HepG2 (cell line): Measurements from ENCODE around the gene ARHGAP12. TPM values are rescaled to one million over a fixed set of nuclear protein-coding genes. Genes with fewer than 3 reads are reported as not detected.

Source experiments
- ATAC-seq: fragments of 200-7000 bp; cut with Tn5 transposase; 3 replicates; pipeline ENCODE4 v1.9.1; 2020; ENCODE audit warnings: mild to moderate bottlenecking, moderate library complexity
- BruUV-seq: library from RNA; stranded (reverse); fragments of 400-500 nt; replicated peaks from 2 replicates; lab custom pipeline; 2021; lab: Mats Ljungman, UMichigan
- CTCF ChIA-PET: fragments of 300-600 bp; formaldehyde crosslinking; extraction: SDS; loops from one replicate; lab custom pipeline; 2021; ENCODE audit warnings: low total read pairs, inconsistent platforms, low intra/inter-chr PET ratio; lab: Yijun Ruan, JAX
- POLR2A ChIA-PET: fragments of 350-600 bp; sonication (Branson Sonifier 250); formaldehyde crosslinking; loops from one replicate; lab custom pipeline; 2020; ENCODE audit warnings: antibody characterized with exemption, inconsistent platforms; lab: Yijun Ruan, JAX
- DNase-seq: peaks from one replicate; pipeline ENCODE4 v3.0.0-alpha.2; 2015; ENCODE audit warnings: low spot score
- FAIRE-seq: peaks from 3 replicates; lab custom pipeline; 2011; peaks lifted over from hg19 to GRCh38; lab: Jason Lieb, UNC
- H2AFZ ChIP-seq: one replicate; pipeline ENCODE4 v1.6.1; 2011; ENCODE audit warnings: low read length, inconsistent platforms
- H3K27ac ChIP-seq: fragments of 300-600 bp; 3 replicates; pipeline ENCODE4 v1.8.0; 2011; ENCODE audit warnings: mixed run types, mild to moderate bottlenecking, mixed read lengths, low read length, inconsistent platforms; ENCODE audit not compliant: insufficient read depth; ENCODE audit errors: extremely low read length
- H3K27me3 ChIP-seq, 2 experiments: fragments of 200-600 bp in 1 of 2; 2 replicates in 1 of 2; 3 replicates in 1 of 2; pipeline versions ENCODE4 v1.6.0 to v1.8.0; 2011; ENCODE audit warnings: low read length in 2 of 2, mild to moderate bottlenecking in 2 of 2, moderate library complexity in 2 of 2, inconsistent platforms in 1 of 2; ENCODE audit not compliant: insufficient read depth in 2 of 2, control insufficient read depth in 1 of 2
- H3K36me3 ChIP-seq, 2 experiments: fragments of 200-600 bp in 1 of 2; replicated peaks in 1 of 2; 2 replicates in 1 of 2; 3 replicates in 1 of 2; pipeline versions ENCODE4 v1.5.1 to v1.8.0; 2011; ENCODE audit warnings: low read length in 2 of 2, inconsistent platforms in 1 of 2; ENCODE audit not compliant: insufficient read depth in 2 of 2, control insufficient read depth in 1 of 2
- H3K4me1 ChIP-seq: 2 replicates; pipeline ENCODE4 v1.5.1; 2012; ENCODE audit warnings: low read length, inconsistent platforms; ENCODE audit not compliant: insufficient read depth
- H3K4me2 ChIP-seq: 2 replicates; pipeline ENCODE4 v1.6.0; 2011; ENCODE audit warnings: low read depth, low read length, inconsistent platforms
- H3K4me3 ChIP-seq, 3 experiments: fragments of 200-600 bp in 1 of 3; sonication (generic), shearing (Covaris generic) in 1 of 3; replicated peaks in 1 of 3; 2 replicates each; pipeline ENCODE4 v1.5.1; 2011 to 2016; ENCODE audit warnings: low read length in 3 of 3, inconsistent platforms in 2 of 3, low read depth in 2 of 3, mild to moderate bottlenecking in 2 of 3, control low read depth in 1 of 3, mixed read lengths in 1 of 3; ENCODE audit not compliant: insufficient read depth in 1 of 3
- H3K79me2 ChIP-seq: one replicate; pipeline ENCODE4 v1.6.1; 2011; ENCODE audit warnings: low read length, inconsistent platforms; ENCODE audit not compliant: insufficient read depth
- H3K9ac ChIP-seq: 2 replicates; pipeline ENCODE4 v1.6.0; 2011; ENCODE audit warnings: mild to moderate bottlenecking, low read depth, low read length, inconsistent platforms; ENCODE audit not compliant: insufficient read depth
- H3K9me3 ChIP-seq: 2 replicates; pipeline ENCODE4 v1.5.1; 2012; ENCODE audit warnings: mild to moderate bottlenecking, low read length
- H4K20me1 ChIP-seq: 2 replicates; pipeline ENCODE4 v1.6.0; 2011; ENCODE audit warnings: inconsistent platforms, mild to moderate bottlenecking, low read length, moderate library complexity; ENCODE audit not compliant: insufficient read depth
- ETV5 ChIP-seq: IDR thresholded peaks from 2 replicates; pipeline ENCODE4 v1.6.1; 2018; ENCODE audit warnings: missing biosample characterization, missing genetic modification reagents, inconsistent platforms, borderline replicate concordance
- GATAD2A ChIP-seq: IDR thresholded peaks from 2 replicates; pipeline ENCODE4 v1.6.1; 2016
- HMG20A ChIP-seq: IDR thresholded peaks from 2 replicates; pipeline ENCODE4 v1.6.1; 2016; ENCODE audit warnings: borderline replicate concordance
- SOX6 ChIP-seq, 2 experiments: fragments of 450-650 bp in 1 of 2; sonication (generic) in 1 of 2; formaldehyde crosslinking in 1 of 2; IDR thresholded peaks; 2 replicates each; pipeline versions ENCODE4 v1.4.0 to v1.6.1; 2017 to 2020; ENCODE audit warnings: antibody characterized with exemption in 1 of 2, mild to moderate bottlenecking in 1 of 2, missing genetic modification reagents in 1 of 2
- SRF ChIP-seq: IDR thresholded peaks from 2 replicates; pipeline ENCODE4 v1.6.1; 2011; ENCODE audit warnings: mild to moderate bottlenecking, low read depth, low read length, moderate library complexity
- ZNF569 ChIP-seq: sonication (generic); formaldehyde crosslinking; IDR thresholded peaks from 2 replicates; pipeline ENCODE4 v1.5.0; 2020; ENCODE audit warnings: mild to moderate bottlenecking, missing genetic modification reagents, moderate library complexity, borderline replicate concordance
- whole genome bisulfite sequencing: methylation state at CpG from one replicate; pipeline ENCODE4 v1.1.6; 2017; ENCODE audit warnings: low lambda C conversion rate; 5-methylcytosine and 5-hydroxymethylcytosine counted together
- in situ Hi-C: cut with HindIII; loops from 2 replicates; pipeline ENCODE4 v1.10.0; 2017; ENCODE audit warnings: low pct_unique_long_range_greater_than_20kb; ENCODE audit not compliant: extremely low pct_ligation_motif_present
- intact Hi-C: fragments of 100-400 bp; cut with micrococcal nuclease; formaldehyde crosslinking; loops from one replicate; pipeline ENCODE4 v1.10.0; 2022; ENCODE audit not compliant: unreplicated experiment
- polyA plus RNA-seq, 8 experiments: library from polyadenylated mRNA; depleted of rRNA in 3 of 8; stranded (reverse) in 7 of 8; unstranded in 1 of 8; fragments of >200 nt; fragmentation: Illumina TruSeq in 4 of 8; extraction: Trizol in 4 of 8; gene quantifications; 2 replicates each; pipeline versions ENCODE4 v1.2.1 to v1.2.3, GENCODE V29; 2011 to 2016; ENCODE audit warnings: low read depth in 4 of 8, missing spikeins in 1 of 8, mixed read lengths in 1 of 8; ENCODE audit not compliant: insufficient read depth in 1 of 8
- total RNA-seq, 5 experiments: library from RNA; depleted of rRNA; stranded (reverse); fragments of >200 nt; fragmentation: Illumina TruSeq; extraction: Trizol; gene quantifications; 2 replicates each; pipeline ENCODE4 v1.2.3, GENCODE V29; 2016; ENCODE audit warnings: low read depth in 1 of 5
- TF ChIP-seq, protein P1 (sequence below): sonication (generic); formaldehyde crosslinking; IDR thresholded peaks from 2 replicates; pipeline ENCODE4 v1.4.0; 2020; ENCODE audit warnings: missing genetic modification reagents
- TF ChIP-seq, protein P2 (sequence below): sonication (generic); formaldehyde crosslinking; IDR thresholded peaks from 2 replicates; pipeline ENCODE4 v1.5.0; 2020; ENCODE audit warnings: mild to moderate bottlenecking, missing genetic modification reagents, moderate library complexity
- TF ChIP-seq, protein P3 (sequence below): sonication (generic); formaldehyde crosslinking; IDR thresholded peaks from 2 replicates; pipeline ENCODE4 v1.8.0; 2022; ENCODE audit warnings: mild to moderate bottlenecking, missing genetic modification reagents; ENCODE audit not compliant: insufficient replicate concordance
- TF ChIP-seq, protein P4 (sequence below): sonication (generic); formaldehyde crosslinking; IDR thresholded peaks from 2 replicates; pipeline ENCODE4 v1.5.0; 2020; ENCODE audit warnings: mild to moderate bottlenecking, missing genetic modification reagents, borderline replicate concordance

ARHGAP12 gene
- total and polyA plus RNA-seq, 2 of the 13 experiments (the other 11 are each of a cell fraction or from before 2014, with no cell fraction given) = 25.0 to 54.6 TPM

DNA sequence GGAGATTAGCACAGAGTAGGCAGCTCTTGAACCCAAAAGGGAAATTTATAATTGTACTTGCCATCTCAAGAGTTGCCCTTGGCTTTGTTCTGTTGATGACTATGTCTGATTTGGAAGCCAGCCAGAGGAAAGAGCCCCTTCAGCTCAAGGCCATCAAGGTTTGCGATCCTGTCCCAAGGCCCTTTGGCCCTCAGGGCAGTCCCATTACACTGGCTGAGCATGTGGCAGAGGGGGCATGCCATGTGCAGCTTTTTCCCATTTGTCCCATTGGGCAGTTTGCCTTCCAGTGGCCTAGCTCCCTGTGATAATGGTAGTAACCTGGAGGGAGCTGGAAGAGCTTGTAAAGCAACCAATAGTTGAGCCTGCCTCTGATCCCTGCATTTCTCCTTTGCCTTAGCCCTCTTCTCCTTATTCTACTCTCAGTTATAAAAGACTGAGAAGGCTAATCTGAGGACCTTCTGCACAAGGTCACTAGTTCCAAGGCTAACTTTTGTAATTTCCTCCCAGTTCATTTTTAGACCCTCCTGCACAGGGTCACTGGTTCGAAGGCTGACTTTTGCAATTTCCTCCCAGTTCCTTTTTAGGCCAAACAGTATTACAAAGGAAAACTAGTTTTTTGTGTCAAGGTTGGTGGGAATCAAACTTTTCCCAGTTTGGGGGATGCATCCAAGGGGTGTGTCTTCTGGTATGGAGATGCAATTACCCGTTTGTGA is 31.0 kb upstream of the ARHGAP12 start:
- intact Hi-C loops (no loop called here), in situ Hi-C loops (no loop called here)
- Histone ChIP-seq H2AFZ (no peak overlapping the region), H3K9ac (no peak overlapping the region), H3K4me3 (no peak overlapping the region; a peak in 1 of 6 replicates), H3K4me1 (peaks cover 64% of the 10 kb centered on the region), H4K20me1 (no peaks in the 10 kb centered on the region), H3K9me3 (peaks cover 15% of the 10 kb centered on the region), H3K27me3 (no peaks in the 10 kb centered on the region), H3K4me2 (no peak overlapping the region), H3K27ac (peak overlapping the region; percentile 51), H3K79me2 (no peaks in the 10 kb centered on the region), H3K36me3 (0 out of 5 replicates have a peak, but pooled peaks cover 0 to 3% of the 10 kb centered on the region in 2 experiments)
- peak; percentile 57 for DNase-seq
- CTCF ChIA-PET = no interaction called here
- 43% methylated on average over 2 of the region's 3 CpGs for WGBS
- POLR2A ChIA-PET = interaction anchor here (1.5 kb wide), 1 partner anchor 31 kb away, joined by 5 read pairs; the partner anchor contains the start of gene ARHGAP12
- no TSS peak for BruUV-seq
- no peak for FAIRE-seq
- ATAC-seq = peak; percentile 61
- peak; percentile 76 for TF ChIP-seq SRF
- TF ChIP-seq SOX6 (IDR thresholded peaks at IDR 0.05) = no peak
- TF ChIP-seq SOX6 (CRISPR knock-in tag; IDR thresholded peaks at IDR 0.05) = peak; percentile 50; the same call in 1 of the 2 replicates
- TF ChIP-seq GATAD2A (CRISPR knock-in tag) = peak; percentile 31; the same call in 1 of the 2 replicates
- TF ChIP-seq HMG20A (CRISPR knock-in tag) = 0 out of 2 replicates have a peak, but pooled peaks have one; percentile 13
- TF ChIP-seq, protein P1, sequence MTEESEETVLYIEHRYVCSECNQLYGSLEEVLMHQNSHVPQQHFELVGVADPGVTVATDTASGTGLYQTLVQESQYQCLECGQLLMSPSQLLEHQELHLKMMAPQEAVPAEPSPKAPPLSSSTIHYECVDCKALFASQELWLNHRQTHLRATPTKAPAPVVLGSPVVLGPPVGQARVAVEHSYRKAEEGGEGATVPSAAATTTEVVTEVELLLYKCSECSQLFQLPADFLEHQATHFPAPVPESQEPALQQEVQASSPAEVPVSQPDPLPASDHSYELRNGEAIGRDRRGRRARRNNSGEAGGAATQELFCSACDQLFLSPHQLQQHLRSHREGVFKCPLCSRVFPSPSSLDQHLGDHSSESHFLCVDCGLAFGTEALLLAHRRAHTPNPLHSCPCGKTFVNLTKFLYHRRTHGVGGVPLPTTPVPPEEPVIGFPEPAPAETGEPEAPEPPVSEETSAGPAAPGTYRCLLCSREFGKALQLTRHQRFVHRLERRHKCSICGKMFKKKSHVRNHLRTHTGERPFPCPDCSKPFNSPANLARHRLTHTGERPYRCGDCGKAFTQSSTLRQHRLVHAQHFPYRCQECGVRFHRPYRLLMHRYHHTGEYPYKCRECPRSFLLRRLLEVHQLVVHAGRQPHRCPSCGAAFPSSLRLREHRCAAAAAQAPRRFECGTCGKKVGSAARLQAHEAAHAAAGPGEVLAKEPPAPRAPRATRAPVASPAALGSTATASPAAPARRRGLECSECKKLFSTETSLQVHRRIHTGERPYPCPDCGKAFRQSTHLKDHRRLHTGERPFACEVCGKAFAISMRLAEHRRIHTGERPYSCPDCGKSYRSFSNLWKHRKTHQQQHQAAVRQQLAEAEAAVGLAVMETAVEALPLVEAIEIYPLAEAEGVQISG (CRISPR knock-in tag) = 0 out of 2 replicates have a peak, but pooled peaks have one; percentile 18
- TF ChIP-seq ZNF569 (CRISPR knock-in tag) = no peak
- TF ChIP-seq, protein P2, sequence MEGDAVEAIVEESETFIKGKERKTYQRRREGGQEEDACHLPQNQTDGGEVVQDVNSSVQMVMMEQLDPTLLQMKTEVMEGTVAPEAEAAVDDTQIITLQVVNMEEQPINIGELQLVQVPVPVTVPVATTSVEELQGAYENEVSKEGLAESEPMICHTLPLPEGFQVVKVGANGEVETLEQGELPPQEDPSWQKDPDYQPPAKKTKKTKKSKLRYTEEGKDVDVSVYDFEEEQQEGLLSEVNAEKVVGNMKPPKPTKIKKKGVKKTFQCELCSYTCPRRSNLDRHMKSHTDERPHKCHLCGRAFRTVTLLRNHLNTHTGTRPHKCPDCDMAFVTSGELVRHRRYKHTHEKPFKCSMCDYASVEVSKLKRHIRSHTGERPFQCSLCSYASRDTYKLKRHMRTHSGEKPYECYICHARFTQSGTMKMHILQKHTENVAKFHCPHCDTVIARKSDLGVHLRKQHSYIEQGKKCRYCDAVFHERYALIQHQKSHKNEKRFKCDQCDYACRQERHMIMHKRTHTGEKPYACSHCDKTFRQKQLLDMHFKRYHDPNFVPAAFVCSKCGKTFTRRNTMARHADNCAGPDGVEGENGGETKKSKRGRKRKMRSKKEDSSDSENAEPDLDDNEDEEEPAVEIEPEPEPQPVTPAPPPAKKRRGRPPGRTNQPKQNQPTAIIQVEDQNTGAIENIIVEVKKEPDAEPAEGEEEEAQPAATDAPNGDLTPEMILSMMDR (CRISPR knock-in tag) = no peak
- TF ChIP-seq, protein P3, sequence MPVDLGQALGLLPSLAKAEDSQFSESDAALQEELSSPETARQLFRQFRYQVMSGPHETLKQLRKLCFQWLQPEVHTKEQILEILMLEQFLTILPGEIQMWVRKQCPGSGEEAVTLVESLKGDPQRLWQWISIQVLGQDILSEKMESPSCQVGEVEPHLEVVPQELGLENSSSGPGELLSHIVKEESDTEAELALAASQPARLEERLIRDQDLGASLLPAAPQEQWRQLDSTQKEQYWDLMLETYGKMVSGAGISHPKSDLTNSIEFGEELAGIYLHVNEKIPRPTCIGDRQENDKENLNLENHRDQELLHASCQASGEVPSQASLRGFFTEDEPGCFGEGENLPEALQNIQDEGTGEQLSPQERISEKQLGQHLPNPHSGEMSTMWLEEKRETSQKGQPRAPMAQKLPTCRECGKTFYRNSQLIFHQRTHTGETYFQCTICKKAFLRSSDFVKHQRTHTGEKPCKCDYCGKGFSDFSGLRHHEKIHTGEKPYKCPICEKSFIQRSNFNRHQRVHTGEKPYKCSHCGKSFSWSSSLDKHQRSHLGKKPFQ (CRISPR knock-in tag) = peak; percentile 37
- TF ChIP-seq, protein P4, sequence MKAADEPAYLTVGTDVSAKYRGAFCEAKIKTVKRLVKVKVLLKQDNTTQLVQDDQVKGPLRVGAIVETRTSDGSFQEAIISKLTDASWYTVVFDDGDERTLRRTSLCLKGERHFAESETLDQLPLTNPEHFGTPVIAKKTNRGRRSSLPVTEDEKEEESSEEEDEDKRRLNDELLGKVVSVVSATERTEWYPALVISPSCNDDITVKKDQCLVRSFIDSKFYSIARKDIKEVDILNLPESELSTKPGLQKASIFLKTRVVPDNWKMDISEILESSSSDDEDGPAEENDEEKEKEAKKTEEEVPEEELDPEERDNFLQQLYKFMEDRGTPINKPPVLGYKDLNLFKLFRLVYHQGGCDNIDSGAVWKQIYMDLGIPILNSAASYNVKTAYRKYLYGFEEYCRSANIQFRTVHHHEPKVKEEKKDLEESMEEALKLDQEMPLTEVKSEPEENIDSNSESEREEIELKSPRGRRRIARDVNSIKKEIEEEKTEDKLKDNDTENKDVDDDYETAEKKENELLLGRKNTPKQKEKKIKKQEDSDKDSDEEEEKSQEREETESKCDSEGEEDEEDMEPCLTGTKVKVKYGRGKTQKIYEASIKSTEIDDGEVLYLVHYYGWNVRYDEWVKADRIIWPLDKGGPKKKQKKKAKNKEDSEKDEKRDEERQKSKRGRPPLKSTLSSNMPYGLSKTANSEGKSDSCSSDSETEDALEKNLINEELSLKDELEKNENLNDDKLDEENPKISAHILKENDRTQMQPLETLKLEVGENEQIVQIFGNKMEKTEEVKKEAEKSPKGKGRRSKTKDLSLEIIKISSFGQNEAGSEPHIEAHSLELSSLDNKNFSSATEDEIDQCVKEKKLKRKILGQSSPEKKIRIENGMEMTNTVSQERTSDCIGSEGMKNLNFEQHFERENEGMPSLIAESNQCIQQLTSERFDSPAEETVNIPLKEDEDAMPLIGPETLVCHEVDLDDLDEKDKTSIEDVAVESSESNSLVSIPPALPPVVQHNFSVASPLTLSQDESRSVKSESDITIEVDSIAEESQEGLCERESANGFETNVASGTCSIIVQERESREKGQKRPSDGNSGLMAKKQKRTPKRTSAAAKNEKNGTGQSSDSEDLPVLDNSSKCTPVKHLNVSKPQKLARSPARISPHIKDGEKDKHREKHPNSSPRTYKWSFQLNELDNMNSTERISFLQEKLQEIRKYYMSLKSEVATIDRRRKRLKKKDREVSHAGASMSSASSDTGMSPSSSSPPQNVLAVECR (CRISPR knock-in tag) = 0 out of 2 replicates have a peak, but pooled peaks have one; percentile 19
- peak; percentile 21; the same call in 1 of the 2 replicates for TF ChIP-seq ETV5 (CRISPR knock-in tag)
